Osteocyte (in vitro differentiated cells): ENCODE measurements around the gene DLGAP4. TPM values are rescaled to one million over a fixed set of nuclear protein-coding genes. Genes with fewer than 3 reads are reported as not detected.
A peak's percentile ranks its signal among the peaks of the same experiment; 100 is the strongest.

Experiments used
- DNase-seq: peaks from one replicate; pipeline ENCODE4 v3.0.0; 2021; ENCODE audit warnings: mixed read lengths; ENCODE audit not compliant: unreplicated experiment; ENCODE audit errors: extremely low spot score
- H3K27ac Mint-ChIP-seq: one replicate; pipeline ENCODE4 v1.8.0; 2021; ENCODE audit warnings: mild to moderate bottlenecking, mixed read lengths; ENCODE audit not compliant: unreplicated experiment
- H3K27me3 Mint-ChIP-seq: one replicate; pipeline ENCODE4 v1.8.0; 2021; ENCODE audit warnings: mixed read lengths; ENCODE audit not compliant: unreplicated experiment
- H3K36me3 Mint-ChIP-seq: one replicate; pipeline ENCODE4 v1.8.0; 2021; ENCODE audit warnings: mixed read lengths; ENCODE audit not compliant: unreplicated experiment
- H3K4me1 Mint-ChIP-seq: one replicate; pipeline ENCODE4 v1.8.0; 2021; ENCODE audit warnings: mixed read lengths; ENCODE audit not compliant: unreplicated experiment
- H3K4me3 Mint-ChIP-seq: one replicate; pipeline ENCODE4 v1.8.0; 2021; ENCODE audit warnings: mild to moderate bottlenecking, moderate library complexity, mixed read lengths; ENCODE audit not compliant: unreplicated experiment
- H3K9me3 Mint-ChIP-seq: one replicate; pipeline ENCODE4 v1.8.0; 2021; ENCODE audit warnings: mixed read lengths; ENCODE audit not compliant: unreplicated experiment
- CTCF ChIP-seq: fragments of 200-600 bp; sonication (generic); IDR thresholded peaks from 2 replicates; pipeline ENCODE4 v1.5.0; 2021; ENCODE audit warnings: antibody characterized with exemption, mild to moderate bottlenecking, moderate library complexity
- total RNA-seq: library from RNA; stranded (reverse); gene quantifications from 2 replicates; pipeline ENCODE4 v1.2.1, GENCODE V29; 2021

Gene DLGAP4
- total RNA-seq, 1 donor from 2014 or later, result 134 TPM

GRCh38 chr20:36435124-36435523 lies 129.0 kb downstream of the DLGAP4 start:
- Mint-ChIP-seq H3K9me3 (no peaks in the 10 kb centered on the region), H3K4me1 (no peaks in the 10 kb centered on the region), H3K36me3 (no peaks in the 10 kb centered on the region), H3K4me3 (no peak overlapping the region), H3K27me3 (peaks cover 11% of the 10 kb centered on the region), H3K27ac (no peak overlapping the region)
- TF ChIP-seq CTCF, result no peak
- no peak for DNase-seq

- Mint-ChIP-seq H3K9me3 (no peaks in the 10 kb centered on the region), H3K36me3 (no peaks in the 10 kb centered on the region)
Observed at GRCh38 chr20:36435592-36436541, 129.7 kb downstream of the DLGAP4 start.

GRCh38 chr20:36439040-36439730 lies 133.0 kb downstream of the DLGAP4 start:
- Mint-ChIP-seq H3K36me3 (no peaks in the 10 kb centered on the region), H3K4me3 (no peak overlapping the region), H3K27ac (no peak overlapping the region)

More at GRCh38 chr20:36435592-36436541, 129.7 kb downstream of the DLGAP4 start:
- H3K27me3 Mint-ChIP-seq, result peaks cover 11% of the 10 kb centered on the region
- no peak for TF ChIP-seq CTCF
- H3K4me1 Mint-ChIP-seq, result no peaks in the 10 kb centered on the region
- no peak overlapping the region for H3K4me3 Mint-ChIP-seq
- no peak for DNase-seq
- H3K27ac Mint-ChIP-seq, result no peak overlapping the region

GRCh38 chr20:36439731-36440072 lies 133.6 kb downstream of the DLGAP4 start:
- no peaks in the 10 kb centered on the region for H3K9me3 Mint-ChIP-seq
- H3K27ac Mint-ChIP-seq, result no peak overlapping the region
- no peak overlapping the region for H3K4me3 Mint-ChIP-seq
- peaks cover 10% of the 10 kb centered on the region for H3K27me3 Mint-ChIP-seq
- no peaks in the 10 kb centered on the region for H3K4me1 Mint-ChIP-seq
- no peaks in the 10 kb centered on the region for H3K36me3 Mint-ChIP-seq
- TF ChIP-seq CTCF, result peak; percentile 15
- DNase-seq, result no peak

More at GRCh38 chr20:36439040-36439730, 133.0 kb downstream of the DLGAP4 start:
- DNase-seq, result peak; percentile 91
- peak; percentile 90 for TF ChIP-seq CTCF
- H3K4me1 Mint-ChIP-seq, result no peaks in the 10 kb centered on the region
- no peaks in the 10 kb centered on the region for H3K9me3 Mint-ChIP-seq
- H3K27me3 Mint-ChIP-seq, result peaks cover 11% of the 10 kb centered on the region
